Activated CD4-positive, alpha-beta memory T cell treated with anti-CD3 and anti-CD28 coated beads, Interleukin-2, amount 10 ng/mL, durations not matched to agents 7 days and 5 days (primary cell): ENCODE data around the gene ROCK2. TPM values are rescaled to one million over a fixed set of nuclear protein-coding genes. Genes with fewer than 3 reads are reported as not detected.
"Not testable (repeated sequence)": the region's sequence is repeated elsewhere in the genome, so short reads cannot be mapped to it uniquely, and the experiment has no call there.

Experiments
- CTCF ChIA-PET: fragments of 350-600 bp; sonication (Branson Sonifier 250); formaldehyde crosslinking; loops from one replicate; lab custom pipeline; 2021; ENCODE audit warnings: antibody characterized with exemption, inconsistent platforms; lab: Charles Lee
- POLR2A ChIA-PET: fragments of 350-600 bp; sonication (Branson Sonifier 250); formaldehyde crosslinking; loops from one replicate; lab custom pipeline; 2021; ENCODE audit warnings: antibody characterized with exemption; lab: Charles Lee
- DNase-seq: peaks from one replicate; pipeline ENCODE4 v3.0.0-alpha.2; 2020
- H3K27ac Mint-ChIP-seq: one replicate; pipeline ENCODE4 v1.8.0; 2021; ENCODE audit warnings: mild to moderate bottlenecking, mixed read lengths
- H3K27me3 Mint-ChIP-seq: one replicate; pipeline ENCODE4 v1.8.0; 2021; ENCODE audit warnings: mixed read lengths
- H3K36me3 Mint-ChIP-seq: one replicate; pipeline ENCODE4 v1.8.0; 2021; ENCODE audit warnings: low read depth, mixed read lengths
- H3K4me1 Mint-ChIP-seq: one replicate; pipeline ENCODE4 v1.8.0; 2021; ENCODE audit warnings: mixed read lengths
- H3K4me3 Mint-ChIP-seq: one replicate; pipeline ENCODE4 v1.8.0; 2021; ENCODE audit warnings: mild to moderate bottlenecking, mixed read lengths
- H3K9me3 Mint-ChIP-seq: one replicate; pipeline ENCODE4 v1.8.0; 2021; ENCODE audit warnings: mixed read lengths
- total RNA-seq, 2 experiments: library from RNA; stranded (reverse); gene quantifications; one replicate each; pipeline ENCODE4 v1.2.3, GENCODE V29; 2021

ROCK2 gene
- total RNA-seq, 2 experiments from 2014 or later, result 21.3 to 22.6 TPM

DNA sequence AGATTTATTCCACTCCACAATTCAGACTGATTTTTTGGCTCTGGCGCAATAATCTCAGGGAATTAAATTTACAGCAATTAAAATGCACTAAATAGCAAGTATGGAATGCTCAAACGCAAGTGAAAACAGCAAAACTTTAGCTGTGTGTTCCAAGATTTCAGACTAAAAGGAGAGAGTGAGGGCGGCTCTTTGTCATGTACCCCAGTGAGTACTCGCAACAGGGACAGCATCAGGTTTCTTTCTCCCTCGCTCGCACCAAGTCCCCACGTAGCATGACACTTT, 1.1 kb downstream of the ROCK2 start:
- H3K4me1 Mint-ChIP-seq, result peaks cover 26% of the 10 kb centered on the region
- ChIA-PET POLR2A (interaction anchor here (0.9 to 3.2 kb wide), 8 partner anchors 109 to 531 kb away, joined by 3 to 25 read pairs (median 6); partner anchors contain the start of genes E2F6, PDIA6 and SLC66A3), CTCF (interaction anchor here (2.2 kb wide), 1 partner anchor 211 kb away, joined by 9 read pairs; a partner anchor contains a TSS)
- DNase-seq, result no peak
- H3K4me3 Mint-ChIP-seq, result peak overlapping the region; percentile 98
- peak overlapping the region; percentile 87 for H3K27ac Mint-ChIP-seq
- no peaks in the 10 kb centered on the region for H3K9me3 Mint-ChIP-seq
- H3K27me3 Mint-ChIP-seq, result peaks cover 5% of the 10 kb centered on the region
- H3K36me3 Mint-ChIP-seq, result no peaks in the 10 kb centered on the region

DNA sequence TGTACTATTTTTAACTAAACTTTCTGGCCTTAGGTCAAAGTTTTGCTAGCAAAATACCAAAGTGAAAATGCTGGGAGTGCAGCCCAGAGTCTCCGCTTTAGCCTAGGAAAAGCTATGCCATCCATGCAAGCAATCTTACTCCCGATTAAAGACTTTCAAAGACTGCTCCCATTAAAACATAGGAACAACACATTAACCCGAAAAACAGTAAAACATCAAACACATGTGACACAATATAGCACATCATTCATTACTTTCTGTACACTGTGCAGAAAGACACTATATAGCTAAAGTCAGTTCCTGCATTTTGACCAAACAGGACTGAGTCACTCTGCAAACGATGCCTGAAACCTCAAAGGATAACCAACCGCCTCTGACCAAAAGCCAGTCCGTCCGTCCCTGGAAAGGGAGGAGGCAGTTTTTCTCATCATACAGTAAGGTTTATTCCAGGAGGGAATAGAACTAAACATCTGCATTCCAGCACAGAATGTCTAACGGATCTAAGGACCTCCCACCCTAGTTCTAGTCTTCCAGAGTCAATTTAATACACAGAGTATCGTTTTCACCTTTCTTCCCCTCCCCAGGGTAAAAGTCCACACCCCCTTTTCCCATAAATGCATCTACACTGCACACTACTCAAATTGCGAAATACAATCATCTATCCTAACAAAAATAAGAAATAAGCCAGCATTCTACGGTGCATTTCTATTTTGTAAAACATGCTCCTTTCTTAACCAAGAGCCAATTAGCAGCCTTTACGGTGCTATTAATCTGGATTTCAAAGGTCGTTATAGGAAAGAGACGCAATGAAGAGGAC, 1.7 kb downstream of the ROCK2 start:
- no peak for DNase-seq
- H3K9me3 Mint-ChIP-seq, result no peaks in the 10 kb centered on the region
- CTCF ChIA-PET, result interaction anchor here (2.2 kb wide), 1 partner anchor 210 kb away, joined by 9 read pairs; a partner anchor contains a TSS
- no peaks in the 10 kb centered on the region for H3K36me3 Mint-ChIP-seq
- H3K4me3 Mint-ChIP-seq, result peak overlapping the region; percentile 98
- H3K27ac Mint-ChIP-seq, result peak overlapping the region; percentile 87
- peaks cover 4% of the 10 kb centered on the region for H3K27me3 Mint-ChIP-seq
- POLR2A ChIA-PET, result interaction anchor here (1.1 to 3.2 kb wide), 7 partner anchors 108 to 531 kb away, joined by 3 to 25 read pairs (median 8); partner anchors contain the start of genes E2F6, PDIA6 and SLC66A3
- H3K4me1 Mint-ChIP-seq, result peaks cover 26% of the 10 kb centered on the region

DNA sequence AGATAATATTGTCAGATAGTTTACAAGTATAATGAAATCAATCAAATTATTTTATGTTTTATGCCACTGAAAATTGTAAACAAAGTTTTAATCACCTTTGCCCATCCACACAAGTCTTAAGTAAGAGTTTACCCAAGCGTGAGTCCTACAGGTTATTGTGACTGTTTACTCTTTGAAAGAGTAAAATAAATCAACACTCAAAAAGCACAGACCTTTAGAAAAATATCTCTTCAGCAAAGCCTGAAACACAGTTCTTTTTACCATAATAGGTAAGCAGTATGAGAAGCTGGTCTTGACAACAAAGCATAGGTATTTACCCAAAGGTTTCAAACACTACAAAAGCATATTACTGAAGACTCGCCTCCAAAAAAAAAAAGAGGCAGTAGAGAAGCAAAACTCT, 3.7 kb downstream of the ROCK2 start:
- no peak for DNase-seq
- peaks cover 2% of the 10 kb centered on the region for H3K36me3 Mint-ChIP-seq
- peaks cover 2% of the 10 kb centered on the region for H3K9me3 Mint-ChIP-seq
- ChIA-PET POLR2A (interaction anchor here (0.7 kb wide), 1 partner anchor 123 kb away, joined by 3 read pairs; no protein-coding TSS in a partner anchor), CTCF (interaction anchor here (0.5 kb wide), 1 partner anchor 153 kb away, joined by 3 read pairs; no protein-coding TSS in a partner anchor)
- H3K4me3 Mint-ChIP-seq, result no peak overlapping the region
- peaks cover 26% of the 10 kb centered on the region for H3K4me1 Mint-ChIP-seq
- no peaks in the 10 kb centered on the region for H3K27me3 Mint-ChIP-seq
- H3K27ac Mint-ChIP-seq, result no peak overlapping the region

DNA sequence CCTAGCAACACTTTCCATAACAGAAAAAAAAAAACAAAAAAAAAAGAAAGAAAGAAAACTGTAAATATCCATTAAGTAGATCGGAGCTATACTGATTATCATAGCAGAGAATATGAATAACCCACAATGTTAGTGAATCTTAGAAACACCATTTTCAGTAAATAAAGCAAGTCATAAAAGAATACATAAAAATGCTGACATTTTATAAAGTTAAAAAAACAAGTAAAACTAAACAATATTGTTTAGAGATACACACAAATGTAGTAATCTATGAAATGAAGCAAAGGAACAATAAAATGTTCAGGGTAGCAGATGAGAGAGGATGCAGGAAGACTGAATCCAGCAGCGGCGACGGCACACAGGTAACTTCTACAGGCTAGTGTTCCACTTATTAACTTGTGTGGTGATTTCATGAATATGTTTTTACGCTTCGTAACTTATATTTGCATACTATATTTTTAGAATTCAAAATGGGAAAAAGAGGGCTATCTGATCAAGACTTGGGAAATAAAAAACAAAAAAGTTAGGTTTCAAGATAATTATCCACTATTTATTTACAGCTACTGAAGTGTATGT, 4.8 kb downstream of the ROCK2 start:
- H3K9me3 Mint-ChIP-seq, result peaks cover 2% of the 10 kb centered on the region
- H3K27ac Mint-ChIP-seq, result no peak overlapping the region
- no peak for DNase-seq
- no peak overlapping the region for H3K4me3 Mint-ChIP-seq
- peaks cover 2% of the 10 kb centered on the region for H3K36me3 Mint-ChIP-seq
- peaks cover 21% of the 10 kb centered on the region for H3K4me1 Mint-ChIP-seq
- ChIA-PET CTCF (interaction anchor here (1.2 kb wide), 1 partner anchor 207 kb away, joined by 3 read pairs; a partner anchor contains a TSS), POLR2A (no interaction called here)
- H3K27me3 Mint-ChIP-seq, result no peaks in the 10 kb centered on the region

DNA sequence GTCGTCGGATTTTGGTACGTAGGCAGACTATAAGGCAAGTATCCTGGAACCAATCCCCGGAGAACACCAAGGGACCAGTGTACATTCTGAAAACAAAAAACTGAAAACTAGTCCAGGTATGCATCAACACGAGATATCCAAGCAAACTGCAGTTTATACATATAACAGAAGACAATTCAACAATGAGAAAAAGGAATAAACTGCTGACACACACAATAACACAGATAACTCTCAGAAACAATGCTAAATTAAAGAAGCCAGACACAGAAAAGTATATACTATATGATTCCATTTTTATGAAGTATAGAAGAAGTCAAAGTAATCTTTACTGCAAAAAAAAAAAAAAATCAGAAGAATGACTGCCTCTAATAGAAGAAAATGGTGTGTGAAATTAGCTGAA, 5.9 kb downstream of the ROCK2 start:
- ChIA-PET POLR2A (no interaction called here), CTCF (interaction anchor here (1.2 kb wide), 1 partner anchor 206 kb away, joined by 3 read pairs; a partner anchor contains a TSS)
- no peak for DNase-seq
- no peaks in the 10 kb centered on the region for H3K27me3 Mint-ChIP-seq
- peaks cover 2% of the 10 kb centered on the region for H3K9me3 Mint-ChIP-seq
- peaks cover 21% of the 10 kb centered on the region for H3K4me1 Mint-ChIP-seq
- no peak overlapping the region for H3K27ac Mint-ChIP-seq
- H3K4me3 Mint-ChIP-seq, result no peak overlapping the region
- peaks cover 2% of the 10 kb centered on the region for H3K36me3 Mint-ChIP-seq

DNA sequence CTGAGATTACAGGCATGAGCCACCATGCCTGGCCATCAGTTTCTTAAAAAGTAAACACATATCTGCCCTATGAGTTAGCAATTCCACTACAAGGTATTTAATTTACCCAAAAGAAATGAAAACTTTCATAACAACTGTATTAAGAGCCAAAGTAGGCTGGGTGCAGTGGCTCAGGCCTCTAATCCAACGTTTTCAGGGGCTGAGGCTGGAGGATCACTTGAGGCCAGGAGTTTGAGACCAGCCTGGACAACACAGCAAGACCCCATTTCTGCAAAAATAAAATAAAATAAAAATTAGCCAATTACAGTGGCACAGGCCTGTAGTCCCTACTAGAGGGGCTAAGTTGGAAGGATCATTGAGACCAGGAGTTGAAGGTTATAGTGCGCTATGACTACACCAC, 6.5 kb downstream of the ROCK2 start:
- Mint-ChIP-seq H3K27me3 (no peaks in the 10 kb centered on the region), H3K27ac (no peak overlapping the region), H3K4me1 (peaks cover 19% of the 10 kb centered on the region), H3K4me3 (no peak overlapping the region), H3K36me3 (peaks cover 2% of the 10 kb centered on the region), H3K9me3 (peaks cover 2% of the 10 kb centered on the region)
- ChIA-PET CTCF (no interaction called here), POLR2A (no interaction called here)
- no peak for DNase-seq

DNA sequence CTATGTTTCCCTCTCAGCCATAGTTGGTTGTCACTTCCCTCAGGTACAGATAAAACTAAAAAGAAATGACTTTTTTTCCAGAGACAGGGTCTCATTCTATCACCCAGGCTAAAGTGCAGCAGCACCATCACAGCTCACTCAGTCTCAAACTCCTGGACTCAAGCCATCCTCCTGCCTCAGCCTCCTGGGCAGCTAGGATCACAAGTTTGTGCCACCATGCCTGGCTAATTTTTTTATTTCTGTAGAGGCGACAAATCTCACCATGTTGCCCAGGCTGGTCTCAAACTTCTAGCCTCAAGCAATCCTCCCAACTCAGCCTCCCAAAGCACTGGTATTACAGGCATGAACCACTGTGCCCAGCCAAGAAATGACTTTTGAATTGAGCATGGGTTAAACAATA, 8.2 kb downstream of the ROCK2 start:
- peaks cover 5% of the 10 kb centered on the region for H3K9me3 Mint-ChIP-seq
- no peak for DNase-seq
- no peak overlapping the region for H3K27ac Mint-ChIP-seq
- H3K4me3 Mint-ChIP-seq, result no peak overlapping the region
- no peaks in the 10 kb centered on the region for H3K27me3 Mint-ChIP-seq
- peaks cover 4% of the 10 kb centered on the region for H3K36me3 Mint-ChIP-seq
- ChIA-PET CTCF (no interaction called here), POLR2A (no interaction called here)
- peaks cover 7% of the 10 kb centered on the region for H3K4me1 Mint-ChIP-seq

DNA sequence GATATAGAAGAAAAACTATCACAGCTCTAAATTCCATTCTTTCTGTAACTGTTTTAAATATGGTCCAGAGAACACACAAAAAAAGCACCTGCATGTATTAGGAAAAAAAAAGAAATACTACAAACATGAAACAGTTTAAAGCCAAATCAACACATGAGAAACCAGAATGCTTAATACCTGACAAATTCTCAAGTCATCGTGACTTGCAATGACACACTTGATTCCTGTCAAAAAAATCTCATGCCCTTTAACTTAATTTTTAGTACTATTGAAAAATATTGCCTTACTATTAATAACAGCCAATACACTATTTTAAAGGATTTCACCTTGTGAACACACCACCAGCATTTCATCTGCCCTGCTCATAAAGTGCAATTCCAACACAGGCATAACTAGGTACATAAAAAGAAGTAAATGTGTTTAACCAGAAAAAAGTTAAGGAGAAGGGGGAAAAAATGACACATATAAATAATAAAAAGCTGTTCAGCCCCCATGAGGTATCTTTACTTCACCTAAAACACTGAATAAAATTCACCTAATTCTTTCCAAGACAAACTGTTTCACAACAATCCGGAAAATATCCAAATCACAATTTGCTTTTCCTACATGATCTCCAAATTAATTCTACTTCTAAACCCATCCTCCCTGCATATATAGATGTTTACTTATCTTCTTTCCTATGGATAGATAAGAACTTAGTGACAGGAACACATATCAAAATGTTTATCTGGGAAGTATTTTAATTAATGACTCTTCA, 10.8 kb downstream of the ROCK2 start:
- H3K27me3 Mint-ChIP-seq, result no peaks in the 10 kb centered on the region
- POLR2A ChIA-PET, result no interaction called here
- CTCF ChIA-PET, result no interaction called here
- H3K36me3 Mint-ChIP-seq, result peaks cover 4% of the 10 kb centered on the region
- no peak overlapping the region for H3K4me3 Mint-ChIP-seq
- no peak overlapping the region for H3K27ac Mint-ChIP-seq
- no peak for DNase-seq
- H3K9me3 Mint-ChIP-seq, result peaks cover 5% of the 10 kb centered on the region
- peaks cover 2% of the 10 kb centered on the region for H3K4me1 Mint-ChIP-seq

DNA sequence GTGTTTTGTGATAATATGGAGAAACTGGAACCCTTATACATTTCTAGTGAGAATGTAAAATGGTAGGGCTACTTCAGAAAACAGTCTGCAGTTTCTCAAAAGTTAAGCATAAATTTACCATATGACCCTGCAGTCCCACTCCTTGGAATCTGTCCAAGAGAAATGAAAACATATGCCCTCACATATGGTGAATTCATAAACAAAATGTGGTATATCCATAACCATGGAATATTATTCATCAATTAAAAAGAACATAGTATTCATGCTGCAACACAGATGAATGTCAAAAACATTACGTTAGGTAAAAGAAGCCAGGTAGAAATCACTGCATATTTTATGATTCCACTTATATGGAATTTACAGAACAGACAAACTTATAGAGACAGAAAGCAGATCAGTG, 11.8 kb downstream of the ROCK2 start:
- peaks cover 5% of the 10 kb centered on the region for H3K9me3 Mint-ChIP-seq
- CTCF ChIA-PET, result no interaction called here
- H3K27me3 Mint-ChIP-seq, result no peaks in the 10 kb centered on the region
- peaks cover 2% of the 10 kb centered on the region for H3K4me1 Mint-ChIP-seq
- POLR2A ChIA-PET, result no interaction called here
- peaks cover 4% of the 10 kb centered on the region for H3K36me3 Mint-ChIP-seq
- no peak overlapping the region for H3K27ac Mint-ChIP-seq
- DNase-seq, result no peak
- H3K4me3 Mint-ChIP-seq, result no peak overlapping the region

DNA sequence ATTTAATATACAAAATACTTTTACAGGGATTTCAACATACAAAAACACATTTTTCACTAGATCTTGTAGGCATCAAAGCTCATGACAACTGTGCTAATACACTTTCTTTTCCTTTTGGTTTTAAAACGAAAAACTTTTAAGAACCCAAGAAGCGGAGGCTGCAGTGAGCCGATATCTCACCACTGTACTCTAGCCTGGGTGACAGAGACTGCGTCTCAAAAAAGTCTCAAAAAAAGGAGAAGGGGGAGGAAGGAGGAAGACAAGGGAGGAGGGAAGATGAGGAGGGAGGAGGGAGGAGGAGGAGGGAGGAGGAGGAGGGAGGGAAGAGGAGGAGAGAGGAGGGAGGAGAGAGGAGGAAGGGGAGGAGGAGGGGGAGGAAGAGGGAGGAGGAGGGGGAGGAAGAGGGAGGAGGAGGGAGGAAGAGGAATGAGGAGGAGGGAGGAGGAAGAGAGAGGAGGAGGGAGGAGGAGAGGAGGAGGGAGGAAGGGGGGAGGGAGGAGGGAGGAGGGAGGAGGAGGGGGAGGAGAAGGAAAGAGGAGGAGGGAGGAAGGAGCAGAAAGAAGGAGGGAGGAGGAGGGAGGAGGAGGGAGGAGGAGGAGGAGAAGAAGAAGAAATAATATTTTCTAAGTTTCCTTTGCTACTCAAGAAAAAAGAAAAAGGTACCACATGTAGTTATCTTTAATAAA, 13.8 kb downstream of the ROCK2 start:
- DNase-seq, result no peak
- H3K36me3 Mint-ChIP-seq, result peaks cover 2% of the 10 kb centered on the region
- H3K9me3 Mint-ChIP-seq, result peaks cover 3% of the 10 kb centered on the region
- peaks cover 2% of the 10 kb centered on the region for H3K4me1 Mint-ChIP-seq
- CTCF ChIA-PET, result no interaction called here
- no peak overlapping the region for H3K4me3 Mint-ChIP-seq
- H3K27ac Mint-ChIP-seq, result no peak overlapping the region
- POLR2A ChIA-PET, result no interaction called here
- H3K27me3 Mint-ChIP-seq, result no peaks in the 10 kb centered on the region

DNA sequence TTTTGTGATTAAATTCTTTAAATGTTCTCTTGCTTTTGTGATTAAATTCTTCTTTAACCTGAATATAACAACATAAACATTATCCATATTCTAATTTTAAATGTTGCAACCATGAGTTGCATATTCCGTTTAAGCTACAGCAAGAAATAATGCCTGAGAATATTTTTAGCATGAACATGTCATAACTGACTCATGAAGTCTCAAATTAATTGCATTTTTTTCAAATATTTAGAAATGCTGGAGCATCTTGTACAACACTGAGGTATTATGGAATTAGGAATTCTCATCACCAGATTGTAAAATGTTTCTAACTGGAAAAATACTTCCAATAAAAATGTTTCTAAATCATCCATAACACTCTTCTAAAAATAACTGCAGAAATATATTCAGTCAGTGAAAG, 14.7 kb downstream of the ROCK2 start:
- no peak overlapping the region for H3K27ac Mint-ChIP-seq
- H3K27me3 Mint-ChIP-seq, result no peaks in the 10 kb centered on the region
- POLR2A ChIA-PET, result no interaction called here
- CTCF ChIA-PET, result no interaction called here
- H3K36me3 Mint-ChIP-seq, result peaks cover 2% of the 10 kb centered on the region
- H3K9me3 Mint-ChIP-seq, result peaks cover 3% of the 10 kb centered on the region
- H3K4me1 Mint-ChIP-seq, result peaks cover 2% of the 10 kb centered on the region
- no peak overlapping the region for H3K4me3 Mint-ChIP-seq
- no peak for DNase-seq

DNA sequence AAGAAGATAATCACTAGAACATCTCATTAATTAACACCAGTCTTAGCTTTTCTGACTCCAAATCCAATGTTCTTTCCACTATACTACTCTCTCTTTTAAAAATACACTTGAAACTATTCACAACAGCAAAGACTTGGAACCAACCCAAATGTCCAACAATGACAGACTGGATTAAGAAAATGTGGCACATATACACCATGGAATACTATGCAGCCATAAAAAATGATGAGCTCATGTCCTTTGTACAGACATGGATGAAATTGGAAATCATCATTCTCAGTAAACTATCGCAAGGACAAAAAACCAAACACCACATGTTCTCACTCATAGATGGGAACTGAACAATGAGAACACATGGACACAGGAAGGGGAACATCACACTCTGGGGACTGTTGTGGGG, 15.9 kb downstream of the ROCK2 start:
- H3K27me3 Mint-ChIP-seq, H3K27ac Mint-ChIP-seq, POLR2A ChIA-PET, H3K9me3 Mint-ChIP-seq, CTCF ChIA-PET, DNase-seq, H3K4me3 Mint-ChIP-seq, H3K36me3 Mint-ChIP-seq, H3K4me1 Mint-ChIP-seq: not testable (repeated sequence)
